IMR-90 (cell line): Measurements from ENCODE around the gene SPAG16. TPM values are rescaled to one million over a fixed set of nuclear protein-coding genes. Genes with fewer than 3 reads are reported as not detected.

Experiments
- ATAC-seq: fragments of 200-7000 bp; cut with Tn5 transposase; 2 replicates; pipeline ENCODE4 v1.9.1; 2020; ENCODE audit warnings: low read depth, mild to moderate bottlenecking, moderate library complexity
- BruUV-seq: library from RNA; stranded (reverse); fragments of 400-500 nt; replicated peaks from 2 replicates; lab custom pipeline; 2021; lab: Mats Ljungman, UMichigan
- CTCF ChIA-PET: fragments of 300-600 bp; formaldehyde crosslinking; extraction: SDS; loops from one replicate; lab custom pipeline; 2021; ENCODE audit warnings: antibody characterized with exemption; lab: Yijun Ruan, JAX
- POLR2A ChIA-PET: fragments of 300-600 bp; sonication (Branson Sonifier 250); formaldehyde crosslinking; loops from one replicate; lab custom pipeline; 2022; ENCODE audit warnings: antibody characterized with exemption; ENCODE audit not compliant: unreplicated experiment; lab: Charles Lee
- DNase-seq: peaks from one replicate; pipeline ENCODE4 v3.0.0; 2013
- H2AFZ ChIP-seq: replicated peaks from 2 replicates; pipeline ENCODE3; 2013; ENCODE audit warnings: low read length, mild to moderate bottlenecking; ENCODE audit not compliant: poor library complexity
- H2AK5ac ChIP-seq: 2 replicates; pipeline ENCODE4 v1.6.1; 2013; ENCODE audit warnings: low read depth, low read length, inconsistent platforms
- H2AK9ac ChIP-seq: replicated peaks from 2 replicates; pipeline ENCODE3; 2013; ENCODE audit warnings: mild to moderate bottlenecking, low read depth, low read length, moderate library complexity; ENCODE audit not compliant: poor library complexity
- H2BK120ac ChIP-seq: 2 replicates; pipeline ENCODE4 v1.6.1; 2013; ENCODE audit warnings: low read depth, low read length, inconsistent platforms
- H2BK15ac ChIP-seq: 3 replicates; pipeline ENCODE4 v1.6.1; 2013; ENCODE audit warnings: low read depth, low read length, inconsistent platforms
- H2BK20ac ChIP-seq: 2 replicates; pipeline ENCODE4 v1.6.1; 2013; ENCODE audit warnings: low read depth, mild to moderate bottlenecking, inconsistent platforms, low read length, moderate library complexity
- H2BK5ac ChIP-seq: 2 replicates; pipeline ENCODE4 v1.6.1; 2013; ENCODE audit warnings: mild to moderate bottlenecking, low read depth, low read length, inconsistent platforms; ENCODE audit not compliant: poor library complexity, severe bottlenecking
- H3K14ac ChIP-seq: replicated peaks from 2 replicates; pipeline ENCODE4 v1.6.1; 2013; ENCODE audit warnings: low read depth, low read length, inconsistent platforms
- H3K18ac ChIP-seq: 2 replicates; pipeline ENCODE4 v1.6.1; 2013; ENCODE audit warnings: low read depth, low read length, control low read depth
- H3K23ac ChIP-seq: 2 replicates; pipeline ENCODE4 v1.6.1; 2013; ENCODE audit warnings: low read depth, low read length, inconsistent platforms
- H3K27ac ChIP-seq: 2 replicates; pipeline ENCODE4 v1.5.1; 2013; ENCODE audit warnings: mild to moderate bottlenecking, control low read depth, low read length; ENCODE audit not compliant: insufficient read depth
- H3K27me3 ChIP-seq: 2 replicates; pipeline ENCODE4 v1.6.1; 2013; ENCODE audit warnings: low read length; ENCODE audit not compliant: control insufficient read depth, insufficient read depth
- H3K36me3 ChIP-seq: 2 replicates; pipeline ENCODE4 v1.6.1; 2013; ENCODE audit warnings: low read length, mixed read lengths; ENCODE audit not compliant: control insufficient read depth, insufficient read depth
- H3K4ac ChIP-seq: 2 replicates; pipeline ENCODE4 v1.6.1; 2013; ENCODE audit warnings: low read depth, low read length, inconsistent platforms
- H3K4me1 ChIP-seq: 2 replicates; pipeline ENCODE4 v1.6.1; 2013; ENCODE audit warnings: low read length, mixed read lengths; ENCODE audit not compliant: control insufficient read depth, insufficient read depth
- H3K4me2 ChIP-seq: 2 replicates; pipeline ENCODE4 v1.6.1; 2013; ENCODE audit warnings: low read depth, mild to moderate bottlenecking, control low read depth, low read length, moderate library complexity
- H3K4me3 ChIP-seq: 2 replicates; pipeline ENCODE4 v1.5.1; 2013; ENCODE audit warnings: low read depth, mild to moderate bottlenecking, control low read depth, low read length, moderate library complexity; ENCODE audit not compliant: insufficient read depth
- H3K56ac ChIP-seq: 2 replicates; pipeline ENCODE4 v1.6.1; 2013; ENCODE audit warnings: low read length, inconsistent platforms; ENCODE audit not compliant: insufficient read depth; ENCODE audit errors: extremely low read depth
- H3K79me1 ChIP-seq, 2 experiments: 2 replicates each; pipeline ENCODE4 v1.6.1; 2013; ENCODE audit warnings: low read length in 2 of 2, inconsistent platforms in 1 of 2, low read depth in 1 of 2
- H3K9ac ChIP-seq: 2 replicates; pipeline ENCODE4 v1.6.1; 2013; ENCODE audit warnings: low read depth, low read length, control low read depth
- H3K9me1 ChIP-seq: 2 replicates; pipeline ENCODE4 v1.6.1; 2013; ENCODE audit warnings: low read length, inconsistent platforms; ENCODE audit not compliant: insufficient read depth
- H3K9me3 ChIP-seq: 2 replicates; pipeline ENCODE4 v1.6.1; 2013; ENCODE audit warnings: low read length; ENCODE audit not compliant: control insufficient read depth, insufficient read depth
- H4K20me1 ChIP-seq: 2 replicates; pipeline ENCODE4 v1.6.1; 2013; ENCODE audit warnings: low read length, inconsistent platforms; ENCODE audit not compliant: insufficient read depth
- H4K5ac ChIP-seq: 2 replicates; pipeline ENCODE4 v1.6.1; 2013; ENCODE audit warnings: mild to moderate bottlenecking, low read depth, low read length, control low read depth
- H4K8ac ChIP-seq, 2 experiments: 2 replicates each; pipeline ENCODE4 v1.6.1; 2013; ENCODE audit warnings: low read depth in 2 of 2, low read length in 2 of 2, control low read depth in 1 of 2, inconsistent platforms in 1 of 2
- H4K91ac ChIP-seq: 2 replicates; pipeline ENCODE4 v1.6.1; 2013; ENCODE audit warnings: low read depth, low read length, inconsistent platforms; ENCODE audit not compliant: insufficient read depth
- BHLHE40 ChIP-seq: fragments of 150-350 bp; IDR thresholded peaks from 2 replicates; pipeline ENCODE4 v1.6.1; 2016; ENCODE audit warnings: mild to moderate bottlenecking, low read depth, low read length
- CEBPB ChIP-seq: IDR thresholded peaks from 2 replicates; pipeline ENCODE4 v1.6.1; 2012; ENCODE audit warnings: low read depth, low read length, improper control_type of control experiment
- CHD1 ChIP-seq: IDR thresholded peaks from 2 replicates; pipeline ENCODE4 v1.6.1; 2012; ENCODE audit warnings: low read depth, low read length, improper control_type of control experiment
- FOS ChIP-seq: fragments of 150-350 bp; IDR thresholded peaks from 2 replicates; pipeline ENCODE4 v1.6.1; 2016; ENCODE audit warnings: low read depth, low read length
- MXI1 ChIP-seq: IDR thresholded peaks from 2 replicates; pipeline ENCODE4 v1.6.1; 2012; ENCODE audit warnings: low read depth, mild to moderate bottlenecking, low read length, moderate library complexity, borderline replicate concordance
- RFX5 ChIP-seq: IDR thresholded peaks from 2 replicates; pipeline ENCODE4 v1.8.0; 2012; ENCODE audit warnings: low read depth, mild to moderate bottlenecking, low read length, moderate library complexity
- SMC3 ChIP-seq: fragments of 150-350 bp; IDR thresholded peaks from 2 replicates; pipeline ENCODE4 v1.6.1; 2016; ENCODE audit warnings: low read depth, mild to moderate bottlenecking, antibody characterized with exemption, low read length, moderate library complexity
- WGBS, 2 experiments: methylation state at CpG; one replicate each; pipeline versions ENCODE4 v1.1.5 to v1.1.7; 2013; ENCODE audit warnings: missing lambda C conversion rate in 2 of 2; ENCODE audit not compliant: insufficient read length in 1 of 2; ENCODE audit errors: extremely low coverage in 2 of 2; 5-methylcytosine and 5-hydroxymethylcytosine counted together
- dilution Hi-C: fragments of 300-500 bp; cut with HindIII; formaldehyde crosslinking; loops from one replicate; pipeline ENCODE4 v1.14.3; 2018; ENCODE audit warnings: low sequenced_read_pairs; ENCODE audit not compliant: unreplicated experiment
- in situ Hi-C: fragments of 300-500 bp; cut with MboI; formaldehyde crosslinking; loops from 3 replicates; pipeline ENCODE4 v1.14.3; 2019; ENCODE audit warnings: low sequenced_read_pairs, inconsistent platforms, mixed read lengths
- intact Hi-C: fragments of 100-400 bp; cut with micrococcal nuclease; formaldehyde crosslinking; loops from 2 replicates; pipeline ENCODE4 v1.10.0; 2022
- polyA plus RNA-seq, 3 experiments: library from polyadenylated mRNA; depleted of rRNA; stranded (reverse); fragments of >200 nt; gene quantifications; 2 replicates each; pipeline ENCODE4 v1.2.3, GENCODE V29; 2012; ENCODE audit warnings: low replicate concordance in 1 of 3
- total RNA-seq: library from RNA; depleted of rRNA; stranded (reverse); fragments of >200 nt; gene quantifications from 2 replicates; pipeline ENCODE4 v1.2.3, GENCODE V29; 2012
- TF ChIP-seq, protein P1 (sequence below): fragments of 150-350 bp; IDR thresholded peaks from 2 replicates; pipeline ENCODE4 v1.6.1; 2017; ENCODE audit warnings: mild to moderate bottlenecking, antibody characterized with exemption, low read length, low read depth
- TF ChIP-seq, protein P2 (sequence below): conservative IDR thresholded peaks from 2 replicates; pipeline ENCODE4 v1.5.1; 2012; ENCODE audit warnings: mild to moderate bottlenecking, low read depth, low read length, improper control_type of control experiment

Gene SPAG16
- total and polyA plus RNA-seq, 2 of the 4 experiments (the other 2 are of a cell fraction) = 7.3 to 13.5 TPM

DNA sequence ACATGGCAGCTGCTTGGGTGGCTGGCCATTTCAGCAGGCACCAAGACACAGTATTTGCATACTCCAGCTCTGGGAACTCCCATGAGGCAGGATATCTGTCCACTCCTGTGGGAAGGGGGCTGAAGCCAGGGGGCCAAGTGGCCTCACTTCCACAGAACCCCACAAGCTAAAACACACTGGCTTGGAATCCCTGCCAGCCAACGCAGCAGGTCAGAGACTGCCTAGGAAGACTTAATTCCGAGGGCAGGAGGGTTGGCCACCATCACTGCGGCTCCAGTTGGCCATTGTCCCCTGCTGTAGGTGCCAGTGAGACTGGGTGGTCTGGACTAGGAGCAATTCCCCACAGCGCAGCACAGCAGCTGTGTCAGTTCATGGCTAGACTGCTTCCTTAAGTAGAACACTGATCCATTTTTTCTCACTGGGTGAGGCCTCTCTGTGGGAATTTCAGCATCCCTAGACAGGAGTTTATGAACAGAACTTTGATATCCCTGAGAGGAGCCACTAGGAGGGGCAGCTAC is 52.0 kb downstream of the SPAG16 start:
- H3K9ac ChIP-seq = no peak overlapping the region
- H3K4ac ChIP-seq = no peak overlapping the region
- H2AK5ac ChIP-seq = no peak overlapping the region
- no CpG with 5 or more reads among the region's 4 CpGs for WGBS, 2 experiments
- no peak overlapping the region for H3K4me2 ChIP-seq
- H4K8ac ChIP-seq = no peak overlapping the region
- dilution Hi-C loops (no loop called here), in situ Hi-C loops (no loop called here), intact Hi-C loops (no loop called here)
- peaks cover 9% of the 10 kb centered on the region; the same call in 1 of the 2 replicates for H3K9me3 ChIP-seq
- H3K27ac ChIP-seq = no peak overlapping the region
- no peak overlapping the region for H2BK120ac ChIP-seq
- no peaks in the 10 kb centered on the region for H3K27me3 ChIP-seq
- H2BK15ac ChIP-seq = no peak overlapping the region
- H3K4me3 ChIP-seq = no peak overlapping the region
- no peak overlapping the region for H4K5ac ChIP-seq
- H3K14ac ChIP-seq = no peak overlapping the region
- ChIA-PET POLR2A (no interaction called here), CTCF (no interaction called here)
- no peak overlapping the region for H3K18ac ChIP-seq
- no peak overlapping the region for H2BK20ac ChIP-seq
- no peak for TF ChIP-seq MXI1
- TF ChIP-seq RFX5 = no peak
- TF ChIP-seq, protein P1, sequence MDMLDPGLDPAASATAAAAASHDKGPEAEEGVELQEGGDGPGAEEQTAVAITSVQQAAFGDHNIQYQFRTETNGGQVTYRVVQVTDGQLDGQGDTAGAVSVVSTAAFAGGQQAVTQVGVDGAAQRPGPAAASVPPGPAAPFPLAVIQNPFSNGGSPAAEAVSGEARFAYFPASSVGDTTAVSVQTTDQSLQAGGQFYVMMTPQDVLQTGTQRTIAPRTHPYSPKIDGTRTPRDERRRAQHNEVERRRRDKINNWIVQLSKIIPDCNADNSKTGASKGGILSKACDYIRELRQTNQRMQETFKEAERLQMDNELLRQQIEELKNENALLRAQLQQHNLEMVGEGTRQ = no peak
- no peak for TF ChIP-seq CHD1
- TF ChIP-seq FOS = no peak
- TF ChIP-seq, protein P2, sequence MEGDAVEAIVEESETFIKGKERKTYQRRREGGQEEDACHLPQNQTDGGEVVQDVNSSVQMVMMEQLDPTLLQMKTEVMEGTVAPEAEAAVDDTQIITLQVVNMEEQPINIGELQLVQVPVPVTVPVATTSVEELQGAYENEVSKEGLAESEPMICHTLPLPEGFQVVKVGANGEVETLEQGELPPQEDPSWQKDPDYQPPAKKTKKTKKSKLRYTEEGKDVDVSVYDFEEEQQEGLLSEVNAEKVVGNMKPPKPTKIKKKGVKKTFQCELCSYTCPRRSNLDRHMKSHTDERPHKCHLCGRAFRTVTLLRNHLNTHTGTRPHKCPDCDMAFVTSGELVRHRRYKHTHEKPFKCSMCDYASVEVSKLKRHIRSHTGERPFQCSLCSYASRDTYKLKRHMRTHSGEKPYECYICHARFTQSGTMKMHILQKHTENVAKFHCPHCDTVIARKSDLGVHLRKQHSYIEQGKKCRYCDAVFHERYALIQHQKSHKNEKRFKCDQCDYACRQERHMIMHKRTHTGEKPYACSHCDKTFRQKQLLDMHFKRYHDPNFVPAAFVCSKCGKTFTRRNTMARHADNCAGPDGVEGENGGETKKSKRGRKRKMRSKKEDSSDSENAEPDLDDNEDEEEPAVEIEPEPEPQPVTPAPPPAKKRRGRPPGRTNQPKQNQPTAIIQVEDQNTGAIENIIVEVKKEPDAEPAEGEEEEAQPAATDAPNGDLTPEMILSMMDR = no peak
- no peak for TF ChIP-seq SMC3
- TF ChIP-seq CEBPB = no peak
- no peak for TF ChIP-seq BHLHE40
- BruUV-seq = no TSS peak
- no peak overlapping the region for H2AK9ac ChIP-seq
- no peaks in the 10 kb centered on the region for H3K36me3 ChIP-seq
- H3K23ac ChIP-seq = no peak overlapping the region
- H3K79me1 ChIP-seq = no peaks in the 10 kb centered on the region
- no peak overlapping the region for H2AFZ ChIP-seq
- H3K4me1 ChIP-seq = no peaks in the 10 kb centered on the region
- no peak for DNase-seq
- H4K20me1 ChIP-seq = no peaks in the 10 kb centered on the region
- no peak overlapping the region for H4K91ac ChIP-seq
- no peaks in the 10 kb centered on the region for H3K9me1 ChIP-seq
- H3K56ac ChIP-seq = no peak overlapping the region
- no peak for ATAC-seq
- no peak overlapping the region for H2BK5ac ChIP-seq
